T-helper 9 cell (primary cell): ENCODE data around the gene ORM1.
"Not testable (repeated sequence)": the region's sequence is repeated elsewhere in the genome, so short reads cannot be mapped to it uniquely, and the experiment has no call there.

ENCODE experiments used
- DNase-seq: peaks from one replicate; pipeline ENCODE4 v3.0.0-alpha.2; 2020

Gene ORM1

GRCh38 chr9:114308361-114308950 is 14.4 kb upstream of the ORM1 start:
- DNase-seq, result no peak

DNA sequence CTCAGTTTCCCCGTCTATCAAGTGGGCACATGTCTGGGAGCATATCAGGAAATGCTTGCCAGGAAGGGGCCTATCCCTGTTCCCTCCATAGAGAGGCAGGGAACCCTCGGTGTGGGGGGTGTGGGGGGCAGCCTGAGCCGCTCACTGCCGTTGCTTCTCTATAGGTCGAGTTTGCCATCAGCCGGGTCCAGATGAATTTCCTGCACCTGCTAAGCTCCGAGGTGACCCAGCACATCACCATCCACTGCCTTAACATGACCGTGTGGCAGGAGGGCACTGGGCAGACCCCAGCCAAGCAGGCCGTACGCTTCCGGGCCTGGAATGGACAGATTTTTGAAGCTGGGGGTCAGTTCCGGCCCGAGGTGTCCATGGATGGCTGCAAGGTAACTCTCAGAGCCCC is 13.8 kb upstream of the ORM1 start:
- DNase-seq, result no peak

GRCh38 chr9:114310471-114311450 is 12.1 kb upstream of the ORM1 start:
- no peak for DNase-seq

GRCh38 chr9:114311571-114312512 is 11.1 kb upstream of the ORM1 start:
- no peak for DNase-seq

DNA sequence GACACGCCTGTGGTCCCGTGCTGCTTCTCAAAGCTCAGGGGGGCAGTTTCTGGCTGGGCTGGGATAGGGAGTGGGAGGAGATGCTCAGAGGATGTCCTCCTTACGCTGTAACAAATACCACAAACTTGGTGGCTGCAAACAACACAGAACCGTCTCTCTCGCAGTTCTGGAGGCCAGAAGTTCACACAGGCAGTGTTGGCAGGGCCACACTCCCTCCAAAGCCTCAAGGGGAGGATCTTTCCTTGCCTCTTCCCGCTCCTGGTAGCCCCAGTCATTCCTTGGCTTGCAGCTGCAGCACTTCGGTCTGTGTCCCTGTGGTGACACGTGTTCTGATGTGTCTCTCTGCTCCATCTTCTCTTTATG is 10.4 kb upstream of the ORM1 start:
- no peak for DNase-seq

DNA sequence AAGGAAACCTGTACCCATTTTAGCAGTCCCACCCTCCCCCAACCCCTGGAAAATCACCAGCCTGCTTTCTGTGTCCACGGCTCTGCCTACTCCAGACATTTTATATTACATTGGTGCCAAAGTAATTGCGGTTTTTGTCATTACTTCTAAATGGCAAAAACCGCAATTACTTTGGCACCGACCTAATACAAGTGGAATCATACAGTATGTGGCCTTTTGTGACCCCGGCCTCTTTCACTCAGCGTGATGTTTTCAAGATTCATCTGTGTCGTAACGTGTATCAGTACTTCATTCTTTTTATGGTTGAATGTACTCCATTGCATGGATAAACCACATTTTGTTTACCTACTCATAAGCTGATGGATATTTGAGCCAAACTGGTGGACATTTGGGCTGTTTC is 9.7 kb upstream of the ORM1 start:
- DNase-seq, result no peak

- DNase-seq, result no peak
Observed at GRCh38 chr9:114314256-114314867, 8.5 kb upstream of the ORM1 start.

DNA sequence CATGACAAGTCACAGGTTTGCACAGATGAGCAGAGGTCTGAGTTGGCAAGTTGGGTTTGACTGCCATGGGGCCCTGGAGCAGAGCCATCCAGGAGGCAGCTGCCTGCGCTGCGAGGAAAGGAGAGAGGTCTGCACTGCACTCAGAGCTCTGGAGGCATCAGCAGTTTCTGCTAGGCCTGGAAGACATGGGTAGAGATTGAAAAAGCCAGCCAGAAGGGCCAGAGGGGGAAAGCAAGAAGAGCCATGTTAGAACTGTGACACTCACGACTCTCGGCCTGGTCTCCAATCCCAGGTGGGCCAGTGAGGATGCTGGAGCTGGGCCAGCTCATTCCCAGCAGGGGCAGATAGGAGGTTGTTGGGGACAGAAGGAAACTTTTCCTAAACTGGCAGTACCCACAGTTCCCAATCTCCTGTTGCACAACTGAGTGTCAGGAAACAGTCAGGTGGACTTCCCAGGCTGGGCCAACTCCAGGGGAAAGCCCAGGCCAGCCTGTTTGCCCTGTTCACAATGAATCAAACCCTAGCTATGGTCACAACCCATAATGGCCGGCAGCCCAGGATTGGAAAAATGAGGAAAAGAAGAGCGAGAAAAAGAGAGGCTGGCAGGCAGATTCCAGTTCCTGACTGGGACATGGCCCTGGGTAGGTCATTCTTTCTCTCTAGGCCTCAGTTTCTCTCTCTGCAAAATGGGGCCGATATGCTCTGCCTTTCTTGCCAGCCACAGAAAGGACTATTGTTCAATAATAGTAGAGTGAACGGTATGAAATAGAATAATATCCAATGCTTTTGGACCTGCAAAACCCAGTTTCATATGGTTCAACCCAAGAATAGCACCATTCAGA is 7.8 kb upstream of the ORM1 start:
- no peak for DNase-seq

DNA sequence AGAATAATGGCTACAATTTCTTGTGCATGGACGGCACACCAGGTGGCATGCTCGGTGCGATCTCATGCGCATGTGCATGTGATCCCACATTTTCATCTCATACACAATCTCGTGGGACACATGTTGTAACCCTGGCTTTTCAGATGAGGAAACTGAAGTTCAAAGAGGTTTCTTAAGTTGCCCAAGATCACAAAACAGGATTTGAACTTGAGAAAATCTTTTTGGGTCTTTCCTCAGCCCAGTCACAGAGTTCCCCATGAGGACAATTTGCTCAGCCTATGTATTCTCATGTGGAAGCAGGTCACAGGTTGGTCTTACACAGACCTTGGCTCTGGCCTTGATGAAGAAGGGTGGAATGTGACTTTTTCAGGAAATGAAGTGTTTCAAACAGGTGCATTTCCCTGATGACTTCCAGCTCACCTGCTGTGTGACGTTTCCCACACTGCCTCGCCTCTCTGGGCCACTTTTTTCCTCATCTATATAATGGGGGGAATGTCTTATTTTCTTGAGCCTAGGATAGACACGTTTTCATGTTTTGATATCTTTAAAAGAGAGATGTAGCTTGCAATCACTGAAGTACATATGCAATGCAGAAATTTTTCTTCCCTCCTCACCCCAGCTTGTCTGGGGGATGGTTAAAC is 7.1 kb upstream of the ORM1 start:
- no peak for DNase-seq

DNA sequence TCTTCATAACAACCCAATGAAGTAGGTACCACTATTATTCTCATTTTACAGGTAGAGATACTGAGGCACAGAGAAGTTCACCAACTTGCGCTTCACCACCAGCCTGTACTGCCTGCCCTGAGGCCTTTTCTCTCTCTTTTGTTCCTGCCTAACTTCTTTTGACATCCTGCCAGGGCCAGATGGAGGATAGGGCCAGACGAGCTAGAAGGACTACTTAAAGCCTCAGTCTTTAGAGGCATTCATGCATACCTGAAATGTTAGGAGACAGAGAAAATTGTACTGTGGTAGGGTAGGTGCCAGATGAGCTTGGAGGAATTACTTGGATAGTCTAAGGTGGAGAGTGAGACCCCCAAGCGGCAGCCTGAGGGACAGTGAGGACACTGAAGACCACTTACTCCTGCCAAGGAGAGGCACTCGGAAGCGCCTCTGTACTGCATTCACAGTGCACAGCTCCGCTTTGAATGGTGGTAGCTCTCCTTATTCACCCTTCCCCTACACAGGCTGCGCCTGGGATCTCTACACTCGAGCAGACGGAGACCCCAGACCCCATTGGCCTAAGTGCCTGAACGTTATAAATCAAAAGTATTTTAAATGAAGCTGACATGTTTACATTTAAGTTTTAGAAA is 6.2 kb upstream of the ORM1 start:
- no peak for DNase-seq

DNA sequence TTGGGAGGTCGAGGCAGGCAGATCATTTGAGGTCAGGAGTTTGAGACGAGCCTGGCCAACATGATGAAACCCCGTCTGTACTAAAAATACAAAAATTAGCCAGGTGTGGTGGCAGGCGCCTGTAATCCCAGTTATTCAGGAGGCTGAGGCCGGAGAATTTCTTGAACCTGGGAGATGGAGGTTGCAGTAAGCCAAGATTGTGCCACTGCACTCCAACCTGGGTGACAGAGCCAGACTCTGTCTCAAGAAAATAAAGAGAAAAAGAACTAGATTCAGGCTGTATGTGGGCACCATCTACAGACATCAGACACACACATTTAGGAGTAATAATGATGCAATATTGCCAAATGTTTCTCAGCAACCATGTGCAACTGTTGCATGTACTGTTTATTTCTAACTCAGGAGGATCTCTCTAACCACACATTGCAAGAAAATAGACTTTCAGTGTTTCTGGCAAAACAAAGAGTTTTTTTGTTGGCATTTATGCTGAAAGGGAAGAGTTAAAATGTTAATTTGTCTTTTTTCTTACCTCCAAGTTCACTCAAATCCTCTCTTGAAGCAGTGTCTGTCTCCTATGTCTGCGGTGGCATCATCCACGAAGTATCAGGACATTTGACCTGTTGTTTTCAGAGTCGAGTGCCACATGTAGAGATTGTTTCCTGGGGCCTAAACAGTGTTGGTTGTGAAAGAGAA is 5.1 kb upstream of the ORM1 start:
- no peak for DNase-seq

- DNase-seq, result no peak
Observed at GRCh38 chr9:114318416-114318815, 4.5 kb upstream of the ORM1 start.

DNA sequence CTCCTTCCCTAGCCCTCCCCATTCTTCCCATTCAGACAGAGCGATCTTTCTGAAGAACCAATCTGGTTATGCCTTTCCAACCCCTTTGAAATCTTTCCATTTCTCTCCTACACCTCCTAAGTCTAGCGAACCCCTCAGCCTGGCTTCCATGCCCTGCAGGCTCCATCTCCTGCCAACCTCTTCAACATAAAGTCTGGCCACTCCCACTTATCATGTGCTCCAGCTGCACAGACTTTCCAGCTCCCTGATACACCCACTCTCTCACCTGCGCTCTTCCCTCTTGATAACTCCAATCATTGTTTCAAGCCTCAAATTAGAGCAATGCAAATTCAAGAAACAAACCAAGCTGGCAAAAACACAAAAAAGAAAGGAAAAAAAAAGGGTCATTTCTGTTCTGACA is 3.8 kb upstream of the ORM1 start:
- no peak for DNase-seq

- DNase-seq, result not testable (repeated sequence)
Observed at GRCh38 chr9:114320710-114321109, 2.2 kb upstream of the ORM1 start.

GRCh38 chr9:114321759-114322158 is 1.1 kb upstream of the ORM1 start:
- DNase-seq, result no peak

DNA sequence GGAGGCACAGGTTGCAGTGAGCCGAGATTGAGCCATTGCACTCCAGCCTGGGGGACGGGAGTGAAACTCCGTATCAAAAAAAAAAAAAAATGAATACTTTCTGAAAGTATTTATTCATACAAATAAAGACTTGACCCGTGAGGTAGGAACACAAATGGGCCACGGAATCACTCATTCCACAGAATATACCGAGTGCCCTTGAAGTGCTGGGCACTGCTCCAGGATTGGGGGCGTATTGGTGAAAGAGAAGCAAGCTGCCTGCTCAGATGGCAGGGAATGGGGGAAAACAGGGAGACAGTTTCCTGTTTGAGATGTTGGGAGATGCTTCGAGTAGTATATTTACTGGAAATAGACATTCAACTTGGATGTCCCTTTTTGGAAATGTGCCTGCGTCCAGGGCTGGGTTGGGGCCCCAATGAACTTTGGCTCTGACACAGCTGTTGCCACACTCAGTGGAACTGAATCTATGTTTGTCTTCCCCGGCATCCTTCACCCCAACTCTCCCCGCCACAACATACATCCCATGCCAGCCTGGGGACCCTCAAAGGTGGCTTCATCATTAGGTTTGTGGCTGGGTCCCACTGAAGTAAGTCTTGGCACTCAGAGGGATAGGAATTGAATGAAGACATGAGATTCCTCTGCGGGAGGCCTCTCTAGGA is 609 bp upstream of the ORM1 start:
- not testable (repeated sequence) for DNase-seq

DNA sequence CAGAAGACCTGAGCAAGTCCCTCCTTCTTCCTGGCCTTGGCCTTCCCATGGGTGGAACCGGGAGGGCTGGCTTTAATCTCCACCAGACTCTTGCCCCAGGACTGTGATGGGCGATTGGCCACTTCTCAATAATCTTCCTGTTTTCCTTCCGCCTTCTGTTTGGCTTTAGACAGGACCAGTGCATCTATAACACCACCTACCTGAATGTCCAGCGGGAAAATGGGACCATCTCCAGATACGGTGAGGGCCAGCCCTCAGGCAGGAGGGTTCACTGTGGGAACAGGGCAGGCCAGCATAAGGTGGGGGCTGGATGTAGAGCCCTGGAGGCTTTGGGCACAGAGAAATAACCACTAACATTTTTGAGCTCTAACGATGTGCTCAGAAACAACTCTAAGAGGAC is 951 bp downstream of the ORM1 start:
- DNase-seq, result not testable (repeated sequence)

GRCh38 chr9:114324492-114324891 is 1.6 kb downstream of the ORM1 start:
- no peak for DNase-seq

GRCh38 chr9:114324965-114325364 is 2.1 kb downstream of the ORM1 start:
- DNase-seq, result not testable (repeated sequence)
